IMR-90 (cell line): ENCODE data around the gene PDXK. TPM values are rescaled to one million over a fixed set of nuclear protein-coding genes. Genes with fewer than 3 reads are reported as not detected.

Source experiments
- ATAC-seq: fragments of 200-7000 bp; cut with Tn5 transposase; 2 replicates; pipeline ENCODE4 v1.9.1; 2020; ENCODE audit warnings: low read depth, mild to moderate bottlenecking, moderate library complexity
- BruUV-seq: library from RNA; stranded (reverse); fragments of 400-500 nt; replicated peaks from 2 replicates; lab custom pipeline; 2021; lab: Mats Ljungman, UMichigan
- CTCF ChIA-PET: fragments of 300-600 bp; formaldehyde crosslinking; extraction: SDS; loops from one replicate; lab custom pipeline; 2021; ENCODE audit warnings: antibody characterized with exemption; lab: Yijun Ruan, JAX
- POLR2A ChIA-PET: fragments of 300-600 bp; sonication (Branson Sonifier 250); formaldehyde crosslinking; loops from one replicate; lab custom pipeline; 2022; ENCODE audit warnings: antibody characterized with exemption; ENCODE audit not compliant: unreplicated experiment; lab: Charles Lee
- DNase-seq: peaks from one replicate; pipeline ENCODE4 v3.0.0; 2013
- H2AFZ ChIP-seq: replicated peaks from 2 replicates; pipeline ENCODE3; 2013; ENCODE audit warnings: low read length, mild to moderate bottlenecking; ENCODE audit not compliant: poor library complexity
- H2AK5ac ChIP-seq: 2 replicates; pipeline ENCODE4 v1.6.1; 2013; ENCODE audit warnings: low read depth, low read length, inconsistent platforms
- H2AK9ac ChIP-seq: replicated peaks from 2 replicates; pipeline ENCODE3; 2013; ENCODE audit warnings: mild to moderate bottlenecking, low read depth, low read length, moderate library complexity; ENCODE audit not compliant: poor library complexity
- H2BK120ac ChIP-seq: 2 replicates; pipeline ENCODE4 v1.6.1; 2013; ENCODE audit warnings: low read depth, low read length, inconsistent platforms
- H2BK15ac ChIP-seq: 3 replicates; pipeline ENCODE4 v1.6.1; 2013; ENCODE audit warnings: low read depth, low read length, inconsistent platforms
- H2BK20ac ChIP-seq: 2 replicates; pipeline ENCODE4 v1.6.1; 2013; ENCODE audit warnings: low read depth, mild to moderate bottlenecking, inconsistent platforms, low read length, moderate library complexity
- H2BK5ac ChIP-seq: 2 replicates; pipeline ENCODE4 v1.6.1; 2013; ENCODE audit warnings: mild to moderate bottlenecking, low read depth, low read length, inconsistent platforms; ENCODE audit not compliant: poor library complexity, severe bottlenecking
- H3K14ac ChIP-seq: replicated peaks from 2 replicates; pipeline ENCODE4 v1.6.1; 2013; ENCODE audit warnings: low read depth, low read length, inconsistent platforms
- H3K18ac ChIP-seq: 2 replicates; pipeline ENCODE4 v1.6.1; 2013; ENCODE audit warnings: low read depth, low read length, control low read depth
- H3K23ac ChIP-seq: 2 replicates; pipeline ENCODE4 v1.6.1; 2013; ENCODE audit warnings: low read depth, low read length, inconsistent platforms
- H3K27ac ChIP-seq: 2 replicates; pipeline ENCODE4 v1.5.1; 2013; ENCODE audit warnings: mild to moderate bottlenecking, control low read depth, low read length; ENCODE audit not compliant: insufficient read depth
- H3K27me3 ChIP-seq: 2 replicates; pipeline ENCODE4 v1.6.1; 2013; ENCODE audit warnings: low read length; ENCODE audit not compliant: control insufficient read depth, insufficient read depth
- H3K36me3 ChIP-seq: 2 replicates; pipeline ENCODE4 v1.6.1; 2013; ENCODE audit warnings: low read length, mixed read lengths; ENCODE audit not compliant: control insufficient read depth, insufficient read depth
- H3K4ac ChIP-seq: 2 replicates; pipeline ENCODE4 v1.6.1; 2013; ENCODE audit warnings: low read depth, low read length, inconsistent platforms
- H3K4me1 ChIP-seq: 2 replicates; pipeline ENCODE4 v1.6.1; 2013; ENCODE audit warnings: low read length, mixed read lengths; ENCODE audit not compliant: control insufficient read depth, insufficient read depth
- H3K4me2 ChIP-seq: 2 replicates; pipeline ENCODE4 v1.6.1; 2013; ENCODE audit warnings: low read depth, mild to moderate bottlenecking, control low read depth, low read length, moderate library complexity
- H3K4me3 ChIP-seq: 2 replicates; pipeline ENCODE4 v1.5.1; 2013; ENCODE audit warnings: low read depth, mild to moderate bottlenecking, control low read depth, low read length, moderate library complexity; ENCODE audit not compliant: insufficient read depth
- H3K56ac ChIP-seq: 2 replicates; pipeline ENCODE4 v1.6.1; 2013; ENCODE audit warnings: low read length, inconsistent platforms; ENCODE audit not compliant: insufficient read depth; ENCODE audit errors: extremely low read depth
- H3K79me1 ChIP-seq, 2 experiments: 2 replicates each; pipeline ENCODE4 v1.6.1; 2013; ENCODE audit warnings: low read length in 2 of 2, inconsistent platforms in 1 of 2, low read depth in 1 of 2
- H3K9ac ChIP-seq: 2 replicates; pipeline ENCODE4 v1.6.1; 2013; ENCODE audit warnings: low read depth, low read length, control low read depth
- H3K9me1 ChIP-seq: 2 replicates; pipeline ENCODE4 v1.6.1; 2013; ENCODE audit warnings: low read length, inconsistent platforms; ENCODE audit not compliant: insufficient read depth
- H3K9me3 ChIP-seq: 2 replicates; pipeline ENCODE4 v1.6.1; 2013; ENCODE audit warnings: low read length; ENCODE audit not compliant: control insufficient read depth, insufficient read depth
- H4K20me1 ChIP-seq: 2 replicates; pipeline ENCODE4 v1.6.1; 2013; ENCODE audit warnings: low read length, inconsistent platforms; ENCODE audit not compliant: insufficient read depth
- H4K5ac ChIP-seq: 2 replicates; pipeline ENCODE4 v1.6.1; 2013; ENCODE audit warnings: mild to moderate bottlenecking, low read depth, low read length, control low read depth
- H4K8ac ChIP-seq, 2 experiments: 2 replicates each; pipeline ENCODE4 v1.6.1; 2013; ENCODE audit warnings: low read depth in 2 of 2, low read length in 2 of 2, control low read depth in 1 of 2, inconsistent platforms in 1 of 2
- H4K91ac ChIP-seq: 2 replicates; pipeline ENCODE4 v1.6.1; 2013; ENCODE audit warnings: low read depth, low read length, inconsistent platforms; ENCODE audit not compliant: insufficient read depth
- MAFK ChIP-seq: IDR thresholded peaks from 2 replicates; pipeline ENCODE4 v1.6.1; 2012; ENCODE audit warnings: low read depth, low read length, improper control_type of control experiment
- RAD21 ChIP-seq: IDR thresholded peaks from 2 replicates; pipeline ENCODE4 v1.6.1; 2012; ENCODE audit warnings: low read length, improper control_type of control experiment
- WGBS, 2 experiments: methylation state at CpG; one replicate each; pipeline versions ENCODE4 v1.1.5 to v1.1.7; 2013; ENCODE audit warnings: missing lambda C conversion rate in 2 of 2; ENCODE audit not compliant: insufficient read length in 1 of 2; ENCODE audit errors: extremely low coverage in 2 of 2; 5-methylcytosine and 5-hydroxymethylcytosine counted together
- dilution Hi-C: fragments of 300-500 bp; cut with HindIII; formaldehyde crosslinking; loops from one replicate; pipeline ENCODE4 v1.14.3; 2018; ENCODE audit warnings: low sequenced_read_pairs; ENCODE audit not compliant: unreplicated experiment
- in situ Hi-C: fragments of 300-500 bp; cut with MboI; formaldehyde crosslinking; loops from 3 replicates; pipeline ENCODE4 v1.14.3; 2019; ENCODE audit warnings: low sequenced_read_pairs, inconsistent platforms, mixed read lengths
- intact Hi-C: fragments of 100-400 bp; cut with micrococcal nuclease; formaldehyde crosslinking; loops from 2 replicates; pipeline ENCODE4 v1.10.0; 2022
- polyA plus RNA-seq, 3 experiments: library from polyadenylated mRNA; depleted of rRNA; stranded (reverse); fragments of >200 nt; gene quantifications; 2 replicates each; pipeline ENCODE4 v1.2.3, GENCODE V29; 2012; ENCODE audit warnings: low replicate concordance in 1 of 3
- total RNA-seq: library from RNA; depleted of rRNA; stranded (reverse); fragments of >200 nt; gene quantifications from 2 replicates; pipeline ENCODE4 v1.2.3, GENCODE V29; 2012
- TF ChIP-seq, protein P1 (sequence below): conservative IDR thresholded peaks from 2 replicates; pipeline ENCODE4 v1.5.1; 2012; ENCODE audit warnings: mild to moderate bottlenecking, low read depth, low read length, improper control_type of control experiment

Gene PDXK
- total and polyA plus RNA-seq, 2 of the 4 experiments (the other 2 are of a cell fraction), result 155 to 312 TPM

DNA sequence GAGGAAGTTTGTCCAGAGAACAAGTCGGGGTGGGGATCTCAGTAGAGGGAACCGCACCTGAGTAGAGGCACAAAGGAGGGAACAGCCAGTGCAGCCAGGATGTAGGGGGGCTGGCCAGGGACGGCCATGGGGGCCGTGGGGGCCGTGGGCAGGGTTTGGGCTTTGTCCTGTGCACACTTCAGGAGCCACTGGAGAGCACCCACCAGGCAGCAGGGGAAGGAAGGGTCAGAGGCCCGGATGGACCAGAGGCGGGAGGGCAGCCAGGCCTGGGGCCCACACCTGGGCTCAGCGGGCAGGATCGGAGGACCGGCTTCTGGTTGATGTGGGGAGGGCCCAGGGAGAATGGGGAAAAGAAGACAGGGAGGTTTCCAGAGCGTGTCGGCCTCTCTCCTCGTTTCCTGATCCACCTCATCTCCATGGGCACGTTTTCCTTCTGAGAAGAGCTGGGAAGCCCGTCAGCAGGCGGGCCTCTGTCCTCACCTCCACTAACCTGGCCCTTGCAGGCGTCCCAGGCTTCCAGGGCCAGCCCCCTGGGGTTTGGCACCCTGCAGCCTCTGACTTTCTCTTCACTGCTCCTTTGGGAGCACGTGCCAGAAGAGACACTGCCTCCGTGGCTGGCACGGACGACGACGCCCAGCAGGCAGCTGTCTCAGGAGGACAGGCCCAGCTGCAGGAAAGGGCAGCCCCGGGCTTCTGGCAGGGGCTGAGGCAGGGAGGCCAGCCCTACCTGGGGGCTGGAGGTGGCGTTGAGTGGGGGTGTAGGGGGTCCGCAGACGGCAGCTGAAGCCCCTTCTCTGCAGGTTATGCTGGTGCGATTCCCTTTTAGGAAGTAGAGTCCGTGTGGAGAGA is 16.8 kb upstream of the PDXK start:
- Histone ChIP-seq H2BK5ac (no peak overlapping the region), H2BK20ac (no peak overlapping the region), H2AFZ (peak overlapping the region; percentile 78), H3K9me3 (no peaks in the 10 kb centered on the region), H3K4ac (no peak overlapping the region), H3K9me1 (no peaks in the 10 kb centered on the region), H3K4me2 (no peak overlapping the region), H3K27me3 (no peaks in the 10 kb centered on the region), H2BK15ac (no peak overlapping the region), H3K18ac (no peak overlapping the region), H3K9ac (no peak overlapping the region), H4K5ac (no peak overlapping the region), H3K4me3 (no peak overlapping the region), H4K91ac (no peak overlapping the region), H2BK120ac (no peak overlapping the region), H2AK9ac (no peak overlapping the region), H3K14ac (no peak overlapping the region), H3K27ac (no peak overlapping the region), H3K4me1 (peaks cover 5% of the 10 kb centered on the region; the same call in 1 of the 2 replicates), H2AK5ac (no peak overlapping the region), H3K36me3 (no peaks in the 10 kb centered on the region), H4K8ac (no peak overlapping the region), H3K79me1 (no peaks in the 10 kb centered on the region), H3K23ac (no peak overlapping the region), H3K56ac (no peak overlapping the region), H4K20me1 (no peaks in the 10 kb centered on the region)
- BruUV-seq, result no TSS peak
- CTCF ChIA-PET, result no interaction called here
- dilution Hi-C loops, result no loop called here
- intact Hi-C loops, result no loop called here
- no peak for ATAC-seq
- 67% methylated on average over 12 of the region's 29 CpGs; no CpG with 5 or more reads in 1 of the 2 experiments for WGBS, 2 experiments
- no peak for TF ChIP-seq MAFK
- TF ChIP-seq RAD21, result no peak
- TF ChIP-seq, protein P1, sequence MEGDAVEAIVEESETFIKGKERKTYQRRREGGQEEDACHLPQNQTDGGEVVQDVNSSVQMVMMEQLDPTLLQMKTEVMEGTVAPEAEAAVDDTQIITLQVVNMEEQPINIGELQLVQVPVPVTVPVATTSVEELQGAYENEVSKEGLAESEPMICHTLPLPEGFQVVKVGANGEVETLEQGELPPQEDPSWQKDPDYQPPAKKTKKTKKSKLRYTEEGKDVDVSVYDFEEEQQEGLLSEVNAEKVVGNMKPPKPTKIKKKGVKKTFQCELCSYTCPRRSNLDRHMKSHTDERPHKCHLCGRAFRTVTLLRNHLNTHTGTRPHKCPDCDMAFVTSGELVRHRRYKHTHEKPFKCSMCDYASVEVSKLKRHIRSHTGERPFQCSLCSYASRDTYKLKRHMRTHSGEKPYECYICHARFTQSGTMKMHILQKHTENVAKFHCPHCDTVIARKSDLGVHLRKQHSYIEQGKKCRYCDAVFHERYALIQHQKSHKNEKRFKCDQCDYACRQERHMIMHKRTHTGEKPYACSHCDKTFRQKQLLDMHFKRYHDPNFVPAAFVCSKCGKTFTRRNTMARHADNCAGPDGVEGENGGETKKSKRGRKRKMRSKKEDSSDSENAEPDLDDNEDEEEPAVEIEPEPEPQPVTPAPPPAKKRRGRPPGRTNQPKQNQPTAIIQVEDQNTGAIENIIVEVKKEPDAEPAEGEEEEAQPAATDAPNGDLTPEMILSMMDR, result no peak
- POLR2A ChIA-PET, result no interaction called here
- in situ Hi-C loops, result no loop called here
- no peak for DNase-seq
